ENCODE measurements around the gene CES2. TPM values are rescaled to one million over a fixed set of nuclear protein-coding genes. Genes with fewer than 3 reads are reported as not detected.

The CES2 gene
- total and polyA plus RNA-seq, 9 of the 15 experiments (the other 6 are each of a cell fraction or from before 2014, with no cell fraction given), result 2.2 to 37.9 (median 24.4) TPM

DNA sequence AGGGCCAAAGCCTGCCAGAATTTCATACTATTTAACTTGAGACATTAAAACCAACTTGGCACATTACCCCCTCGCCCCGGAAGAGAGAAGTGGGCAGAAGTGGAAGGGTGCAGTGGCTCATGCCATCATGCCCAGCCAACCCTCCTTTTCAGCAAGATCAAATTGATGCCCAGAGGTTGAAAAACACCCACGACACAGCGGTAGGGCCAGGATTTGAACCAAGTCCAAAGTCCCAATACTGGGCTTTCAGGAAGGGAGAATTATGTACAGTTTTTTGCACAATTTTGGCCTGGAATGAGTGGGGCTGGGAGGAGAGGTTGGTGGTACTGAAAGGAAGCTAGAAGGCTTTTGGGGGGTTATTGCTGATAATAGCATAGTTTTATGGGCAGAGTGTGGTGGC, 44.0 kb upstream of the CES2 start:
- Histone ChIP-seq H3K27me3 (ENCODE audit: control insufficient read depth in 2 of 2, insufficient read depth in 2 of 2, low read length in 2 of 2) (no peaks in the 10 kb centered on the region), H3K4me1 (replicated peaks in 1 of 2; ENCODE audit: control insufficient read depth in 2 of 2, insufficient read depth in 2 of 2, low read length in 2 of 2) (peaks cover 12% of the 10 kb centered on the region in 2 experiments; a peak in 3 of 5 replicates), H3K79me2 (ENCODE audit: control insufficient read depth, insufficient read depth, low read length) (no peaks in the 10 kb centered on the region), H3K9me1 (ENCODE audit: control insufficient read depth, insufficient read depth, low read length) (no peaks in the 10 kb centered on the region), H3K36me3 (ENCODE audit: control insufficient read depth, insufficient read depth, low read length) (peaks cover 34% of the 10 kb centered on the region; the same call in 2 of the 3 replicates), H3K4me2 (ENCODE audit: insufficient read depth, low read length) (no peak overlapping the region), H3K4me3 (no peak overlapping the region), H3K9ac (ENCODE audit: insufficient read depth in 1 of 2, low read depth in 2 of 2, low read length in 2 of 2) (no peak overlapping the region), H2AFZ (ENCODE audit: low read depth, low read length) (no peak overlapping the region), H4K20me1 (replicated peaks; ENCODE audit: control insufficient read depth, insufficient read depth, low read length) (no peaks in the 10 kb centered on the region), H3K9me3 (replicated peaks; ENCODE audit: control insufficient read depth, insufficient read depth, low read depth, low read length) (no peaks in the 10 kb centered on the region), H3K27ac (ENCODE audit: extremely low read depth, low read depth, low read length) (no peak overlapping the region)
- in situ Hi-C loops (cut with MboI), result no loop called here
- no TSS peak for BruUV-seq (replicated peaks)
- CTCF ChIA-PET (ENCODE audit: low intra/inter-chr PET ratio), result no interaction called here
- TF ChIP-seq SMARCC2 (IDR thresholded peaks at IDR 0.05; ENCODE audit: low read depth) (no peak), COPS2 (conservative IDR thresholded peaks at IDR 0.05) (no peak), ZKSCAN8 (CRISPR knock-in tag; IDR thresholded peaks at IDR 0.05) (no peak), MTA3 (IDR thresholded peaks at IDR 0.05; ENCODE audit: borderline replicate concordance) (no peak), BRF1 (IDR thresholded peaks at IDR 0.05; ENCODE audit: borderline replicate concordance, extremely low read depth, insufficient read length) (no peak), TRIM24 (IDR thresholded peaks at IDR 0.05) (no peak), NCOA4 (IDR thresholded peaks at IDR 0.05; ENCODE audit: partially characterized antibody) (no peak), THRAP3 (IDR thresholded peaks at IDR 0.05; ENCODE audit: borderline replicate concordance) (no peak), ATF1 (CRISPR knock-in tag; IDR thresholded peaks at IDR 0.05) (no peak), ATF1 (tag; IDR thresholded peaks at IDR 0.05) (no peak), MAFF (IDR thresholded peaks at IDR 0.05; ENCODE audit: low read length) (no peak), GTF2A2 (tag; IDR thresholded peaks at IDR 0.05) (no peak)
- TF ChIP-seq, protein P1, sequence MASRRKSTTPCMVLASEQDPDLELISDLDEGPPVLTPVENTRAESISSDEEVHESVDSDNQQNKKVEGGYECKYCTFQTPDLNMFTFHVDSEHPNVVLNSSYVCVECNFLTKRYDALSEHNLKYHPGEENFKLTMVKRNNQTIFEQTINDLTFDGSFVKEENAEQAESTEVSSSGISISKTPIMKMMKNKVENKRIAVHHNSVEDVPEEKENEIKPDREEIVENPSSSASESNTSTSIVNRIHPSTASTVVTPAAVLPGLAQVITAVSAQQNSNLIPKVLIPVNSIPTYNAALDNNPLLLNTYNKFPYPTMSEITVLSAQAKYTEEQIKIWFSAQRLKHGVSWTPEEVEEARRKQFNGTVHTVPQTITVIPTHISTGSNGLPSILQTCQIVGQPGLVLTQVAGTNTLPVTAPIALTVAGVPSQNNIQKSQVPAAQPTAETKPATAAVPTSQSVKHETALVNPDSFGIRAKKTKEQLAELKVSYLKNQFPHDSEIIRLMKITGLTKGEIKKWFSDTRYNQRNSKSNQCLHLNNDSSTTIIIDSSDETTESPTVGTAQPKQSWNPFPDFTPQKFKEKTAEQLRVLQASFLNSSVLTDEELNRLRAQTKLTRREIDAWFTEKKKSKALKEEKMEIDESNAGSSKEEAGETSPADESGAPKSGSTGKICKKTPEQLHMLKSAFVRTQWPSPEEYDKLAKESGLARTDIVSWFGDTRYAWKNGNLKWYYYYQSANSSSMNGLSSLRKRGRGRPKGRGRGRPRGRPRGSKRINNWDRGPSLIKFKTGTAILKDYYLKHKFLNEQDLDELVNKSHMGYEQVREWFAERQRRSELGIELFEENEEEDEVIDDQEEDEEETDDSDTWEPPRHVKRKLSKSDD (conservative IDR thresholded peaks at IDR 0.05; ENCODE audit: low read length), result no peak
- TF ChIP-seq, protein P2, sequence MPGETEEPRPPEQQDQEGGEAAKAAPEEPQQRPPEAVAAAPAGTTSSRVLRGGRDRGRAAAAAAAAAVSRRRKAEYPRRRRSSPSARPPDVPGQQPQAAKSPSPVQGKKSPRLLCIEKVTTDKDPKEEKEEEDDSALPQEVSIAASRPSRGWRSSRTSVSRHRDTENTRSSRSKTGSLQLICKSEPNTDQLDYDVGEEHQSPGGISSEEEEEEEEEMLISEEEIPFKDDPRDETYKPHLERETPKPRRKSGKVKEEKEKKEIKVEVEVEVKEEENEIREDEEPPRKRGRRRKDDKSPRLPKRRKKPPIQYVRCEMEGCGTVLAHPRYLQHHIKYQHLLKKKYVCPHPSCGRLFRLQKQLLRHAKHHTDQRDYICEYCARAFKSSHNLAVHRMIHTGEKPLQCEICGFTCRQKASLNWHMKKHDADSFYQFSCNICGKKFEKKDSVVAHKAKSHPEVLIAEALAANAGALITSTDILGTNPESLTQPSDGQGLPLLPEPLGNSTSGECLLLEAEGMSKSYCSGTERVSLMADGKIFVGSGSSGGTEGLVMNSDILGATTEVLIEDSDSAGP (CRISPR knock-in tag; IDR thresholded peaks at IDR 0.05), result no peak
- TF ChIP-seq, protein P3, sequence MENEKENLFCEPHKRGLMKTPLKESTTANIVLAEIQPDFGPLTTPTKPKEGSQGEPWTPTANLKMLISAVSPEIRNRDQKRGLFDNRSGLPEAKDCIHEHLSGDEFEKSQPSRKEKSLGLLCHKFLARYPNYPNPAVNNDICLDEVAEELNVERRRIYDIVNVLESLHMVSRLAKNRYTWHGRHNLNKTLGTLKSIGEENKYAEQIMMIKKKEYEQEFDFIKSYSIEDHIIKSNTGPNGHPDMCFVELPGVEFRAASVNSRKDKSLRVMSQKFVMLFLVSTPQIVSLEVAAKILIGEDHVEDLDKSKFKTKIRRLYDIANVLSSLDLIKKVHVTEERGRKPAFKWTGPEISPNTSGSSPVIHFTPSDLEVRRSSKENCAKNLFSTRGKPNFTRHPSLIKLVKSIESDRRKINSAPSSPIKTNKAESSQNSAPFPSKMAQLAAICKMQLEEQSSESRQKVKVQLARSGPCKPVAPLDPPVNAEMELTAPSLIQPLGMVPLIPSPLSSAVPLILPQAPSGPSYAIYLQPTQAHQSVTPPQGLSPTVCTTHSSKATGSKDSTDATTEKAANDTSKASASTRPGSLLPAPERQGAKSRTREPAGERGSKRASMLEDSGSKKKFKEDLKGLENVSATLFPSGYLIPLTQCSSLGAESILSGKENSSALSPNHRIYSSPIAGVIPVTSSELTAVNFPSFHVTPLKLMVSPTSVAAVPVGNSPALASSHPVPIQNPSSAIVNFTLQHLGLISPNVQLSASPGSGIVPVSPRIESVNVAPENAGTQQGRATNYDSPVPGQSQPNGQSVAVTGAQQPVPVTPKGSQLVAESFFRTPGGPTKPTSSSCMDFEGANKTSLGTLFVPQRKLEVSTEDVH (IDR thresholded peaks at IDR 0.05; ENCODE audit: low read depth, partially characterized antibody), result no peak
- FAIRE-seq (no peak), ATAC-seq (no peak), DNase-seq (ENCODE audit: extremely low read depth in 1 of 4, low spot score in 3 of 4) (no peak)
- intact Hi-C loops (cut with micrococcal nuclease), result no loop called here
- WGBS (ENCODE audit: insufficient coverage, low coverage, missing lambda C conversion rate), result 90% methylated on average over 4 of the region's 4 CpGs
- POLR2A ChIA-PET, result interaction anchor here (0.7 to 1.5 kb wide), 2 partner anchors 10 to 35 kb away, joined by 3 to 9 read pairs; partner anchors contain the start of gene PDP2
